Ovary (tissue), 3 donors: ENCODE results near the gene GRID1.

ENCODE experiments used
- CTCF ChIP-seq, 3 donors: fragments of 450-650 bp in 2 of 3; fragments of 200-600 bp in 1 of 3; IDR thresholded peaks; one replicate each; pipeline versions ENCODE4 v1.5.1 to v1.8.0; 2016 to 2022; ENCODE audit warnings: antibody characterized with exemption in 3 of 3, mild to moderate bottlenecking in 1 of 3
- EP300 ChIP-seq: sonication (generic); formaldehyde crosslinking; IDR thresholded peaks from one replicate; pipeline ENCODE4 v1.6.1; 2017; ENCODE audit warnings: antibody characterized with exemption
- POLR2A ChIP-seq: fragments of 450-650 bp; IDR thresholded peaks from one replicate; pipeline ENCODE4 v1.6.1; 2017; ENCODE audit warnings: antibody characterized with exemption, mild to moderate bottlenecking, moderate library complexity
- donor health status: DM: no; HTN: no; CAD: no.

DNA sequence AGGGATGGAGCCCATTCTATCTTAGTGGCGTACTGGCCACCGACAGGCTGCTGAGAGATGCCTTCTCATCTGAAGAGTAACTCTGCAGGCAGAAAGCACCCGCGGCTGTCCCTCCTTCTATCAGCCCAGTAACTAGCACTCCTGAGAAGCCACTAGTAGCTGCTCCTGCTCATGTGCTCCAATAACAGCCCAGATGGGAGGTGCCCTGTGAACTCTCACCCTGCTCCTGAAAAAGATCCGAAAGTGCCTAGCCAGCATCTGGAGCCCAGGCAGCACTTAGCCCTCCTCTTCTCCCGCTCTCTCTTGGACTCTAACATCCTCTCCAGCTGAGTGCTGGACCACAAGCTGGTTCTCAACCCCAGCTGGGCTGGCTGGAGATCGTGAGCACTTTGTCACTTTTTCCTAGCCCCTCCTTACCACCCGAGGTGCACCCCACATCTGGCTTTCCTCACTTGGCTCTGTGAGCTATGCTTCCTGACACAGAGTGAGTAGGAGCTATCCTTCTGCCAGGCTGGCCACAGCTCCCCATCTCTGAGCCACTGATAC, 239.2 kb downstream of the GRID1 start:
- TF ChIP-seq CTCF (IDR thresholded peaks at IDR 0.05) (no peak), POLR2A (no peak), EP300 (no peak)
